ENCODE data around the gene ADGRL1.

DNA sequence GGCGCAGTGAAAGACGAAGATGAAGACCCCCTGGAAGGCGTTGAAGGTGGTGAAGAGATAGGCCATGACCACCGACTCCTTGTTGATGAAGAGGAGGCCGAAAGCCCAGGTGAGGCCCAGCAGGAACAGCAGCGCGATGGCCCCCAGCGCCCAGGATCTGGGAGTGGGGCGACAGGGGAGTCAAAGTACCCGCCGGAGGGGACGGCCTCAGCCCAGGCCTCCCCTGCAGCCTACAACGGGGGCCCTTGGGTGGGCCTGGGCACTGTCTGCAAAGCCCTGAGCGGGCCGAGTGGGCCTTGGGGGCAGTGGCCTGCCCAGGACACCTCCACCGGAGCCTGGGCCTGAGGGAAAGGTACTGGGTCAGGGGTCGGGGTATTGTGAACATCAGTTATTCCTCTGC, 50.6 kb downstream of the ADGRL1 start:
- no peak for TF ChIP-seq CTCF (IDR thresholded peaks at IDR 0.05)
- no peak for TF ChIP-seq POLR2AphosphoS5 (IDR thresholded peaks at IDR 0.05)
- no peak for TF ChIP-seq POLR2A (IDR thresholded peaks at IDR 0.05)
